DOHH2 (cell line): ENCODE measurements around the gene GLYATL3.

Experiments
- CTCF ChIP-seq: fragments of 200-600 bp; sonication (generic); IDR thresholded peaks from one replicate; pipeline ENCODE4 v1.5.1; 2014; ENCODE audit warnings: antibody characterized with exemption, mild to moderate bottlenecking, low read depth, low read length; ENCODE audit not compliant: poor library complexity, severe bottlenecking
- EZH2phosphoT487 ChIP-seq: fragments of 200-600 bp; sonication (generic); IDR thresholded peaks from 2 replicates; pipeline ENCODE4 v1.6.1; 2017; ENCODE audit warnings: borderline replicate concordance, mild to moderate bottlenecking, antibody characterized with exemption, low read length, moderate library complexity, mixed read lengths

GRCh38 chr6:49539102-49539501 is 39.4 kb downstream of the GLYATL3 start:
- TF ChIP-seq CTCF (no peak), EZH2phosphoT487 (no peak)
